GM12873 (cell line): Measurements from ENCODE around the gene CSTF1.

Source experiments
- CTCF ChIP-seq: IDR thresholded peaks from 2 replicates; pipeline ENCODE4 v1.5.1; 2012; ENCODE audit warnings: low read depth, mild to moderate bottlenecking, moderate library complexity, low read length, control low read depth; ENCODE audit not compliant: insufficient read depth; ENCODE audit errors: missing control alignments

The CSTF1 gene

DNA sequence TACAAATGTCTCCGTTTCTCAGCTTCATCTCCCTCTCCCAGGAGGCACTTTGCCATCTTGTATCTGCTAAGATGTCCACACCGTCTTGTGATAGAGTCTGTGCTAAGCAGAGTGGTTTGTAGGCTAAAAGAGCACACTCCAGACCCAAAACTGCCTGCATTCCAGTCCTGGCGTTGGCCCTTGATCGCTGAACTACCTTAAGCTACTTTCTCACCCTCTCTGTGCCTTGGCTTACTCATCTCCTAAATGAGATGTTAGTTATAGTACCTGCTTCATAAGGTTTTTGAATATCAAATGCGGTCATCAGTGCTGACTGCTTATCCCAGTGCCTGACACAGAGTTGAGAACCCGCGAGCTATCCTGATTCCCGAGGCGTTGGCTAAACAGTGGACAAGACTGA is 33.6 kb downstream of the CSTF1 start:
- no peak for TF ChIP-seq CTCF

DNA sequence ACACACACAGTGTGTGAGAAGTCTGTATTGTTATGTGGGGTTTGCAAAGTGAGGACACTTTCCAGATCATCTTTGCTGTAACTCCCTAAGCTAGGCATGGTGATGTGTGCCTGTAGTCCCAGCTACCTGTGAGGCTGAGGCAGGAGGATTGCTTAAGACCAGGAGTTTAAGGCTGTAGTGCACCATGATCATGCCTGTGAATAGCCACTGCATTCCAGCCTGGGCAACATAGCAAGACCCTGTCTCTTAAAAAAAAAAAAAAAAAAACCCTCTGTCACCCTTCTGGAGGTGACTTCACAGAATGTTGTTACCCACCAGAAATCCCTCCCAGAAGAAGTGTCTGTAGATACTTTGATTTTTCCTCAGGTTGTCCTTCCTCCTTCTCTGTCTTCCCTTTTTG is 34.5 kb downstream of the CSTF1 start:
- TF ChIP-seq CTCF, result no peak

DNA sequence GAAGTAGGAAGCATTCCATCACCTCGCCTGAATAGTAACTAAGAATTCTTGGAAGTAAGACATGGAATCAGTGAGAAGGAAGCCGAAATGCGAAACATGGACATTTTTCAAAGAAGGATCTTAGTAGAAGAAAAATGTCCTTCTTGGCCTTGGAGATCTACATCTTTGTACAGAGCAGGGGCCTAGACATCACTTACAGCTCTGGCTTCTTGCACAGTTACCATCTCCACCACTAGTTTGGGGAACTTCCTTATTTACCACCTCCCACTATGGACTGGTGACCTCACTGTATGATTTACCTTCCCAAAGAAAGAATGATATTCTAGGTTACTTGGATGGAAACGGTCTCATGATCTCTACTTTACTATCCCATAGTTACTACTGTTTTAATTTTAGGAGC is 35.4 kb downstream of the CSTF1 start:
- no peak for TF ChIP-seq CTCF

DNA sequence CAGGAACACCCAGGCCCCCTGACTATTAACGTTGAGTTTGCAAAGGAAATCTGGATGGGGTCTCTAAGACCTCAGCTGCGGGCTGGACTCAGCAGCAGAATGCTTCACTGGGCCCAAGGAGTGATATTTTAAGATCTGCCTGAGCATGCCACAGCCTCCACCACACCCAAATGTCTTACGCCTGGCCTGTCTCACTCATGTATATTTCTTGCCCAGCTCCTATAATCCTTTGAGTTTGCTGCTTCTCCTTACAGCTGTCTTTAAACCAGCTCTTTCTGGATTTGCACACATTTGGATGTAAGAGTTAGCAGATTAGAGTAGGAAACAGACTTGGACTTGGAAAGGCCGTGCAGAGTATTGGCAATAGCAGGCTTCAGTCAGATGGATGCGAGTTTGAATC is 36.0 kb downstream of the CSTF1 start:
- TF ChIP-seq CTCF, result no peak

- TF ChIP-seq CTCF, result no peak
These were observed 36.4 kb downstream of the CSTF1 start for GRCh38 chr20:56428881-56429280.

GRCh38 chr20:56429502-56429901 is 37.1 kb downstream of the CSTF1 start:
- TF ChIP-seq CTCF, result no peak

DNA sequence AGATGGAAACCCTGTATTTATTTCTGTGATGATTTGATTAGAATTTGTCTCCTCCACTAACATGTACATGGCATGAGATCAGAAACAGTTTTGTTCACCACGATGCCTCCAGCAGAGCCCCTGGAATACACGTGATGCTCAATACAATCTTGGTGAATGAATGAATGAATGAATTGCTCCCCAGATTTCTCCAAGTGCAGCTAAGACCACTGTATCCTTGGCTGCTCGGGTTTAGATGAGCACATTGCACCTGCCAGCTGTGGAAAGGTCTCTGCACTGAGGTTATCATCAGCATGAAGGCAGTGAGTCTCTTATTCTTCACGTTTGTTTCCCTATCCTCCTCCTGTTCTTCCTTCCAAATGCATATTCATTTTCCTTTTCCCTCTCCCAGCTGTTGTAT is 37.5 kb downstream of the CSTF1 start:
- TF ChIP-seq CTCF, result no peak

DNA sequence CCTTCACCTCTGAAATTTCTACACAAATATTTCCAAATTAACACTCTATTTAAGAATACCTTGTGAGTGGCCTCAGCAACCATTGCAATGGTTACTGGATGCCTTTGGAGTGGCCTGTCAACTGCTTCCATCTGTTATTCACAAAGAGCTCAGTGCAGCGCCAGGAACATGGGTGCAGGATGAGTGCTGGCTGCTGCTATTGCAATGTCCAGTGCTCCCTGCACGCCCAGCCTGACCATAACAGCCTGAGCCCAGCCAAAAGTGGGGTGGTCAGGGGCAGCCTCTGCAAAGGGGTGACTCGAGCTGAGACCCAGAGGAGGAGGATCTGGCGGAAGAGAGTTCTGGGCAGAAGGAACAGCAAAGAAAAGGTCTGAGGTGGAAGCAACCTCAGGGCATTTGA is 38.0 kb downstream of the CSTF1 start:
- no peak for TF ChIP-seq CTCF
